Mesendoderm (in vitro differentiated cells): ENCODE data around the gene CCDC51.

Source experiments
- DNase-seq: peaks from one replicate; pipeline ENCODE4 v3.0.0; 2013
- H2AK5ac ChIP-seq: 2 replicates; pipeline ENCODE4 v1.6.1; 2013; ENCODE audit warnings: low read length, inconsistent platforms
- H2BK120ac ChIP-seq: 2 replicates; pipeline ENCODE4 v1.6.1; 2013; ENCODE audit warnings: low read depth, mild to moderate bottlenecking, low read length, moderate library complexity, mixed read lengths
- H2BK15ac ChIP-seq: replicated peaks from 2 replicates; pipeline ENCODE4 v1.6.1; 2013; ENCODE audit warnings: low read depth, mild to moderate bottlenecking, moderate library complexity
- H2BK5ac ChIP-seq: 2 replicates; pipeline ENCODE4 v1.6.1; 2013; ENCODE audit warnings: low read length, inconsistent platforms
- H3K18ac ChIP-seq: 2 replicates; pipeline ENCODE4 v1.6.1; 2013; ENCODE audit warnings: mild to moderate bottlenecking, low read length, mixed read lengths
- H3K23ac ChIP-seq: one replicate; pipeline ENCODE4 v1.6.1; 2013; ENCODE audit warnings: low read length
- H3K27ac ChIP-seq: 2 replicates; pipeline ENCODE4 v1.5.1; 2013; ENCODE audit warnings: low read depth, mild to moderate bottlenecking, inconsistent platforms, low read length, moderate library complexity
- H3K27me3 ChIP-seq: 2 replicates; pipeline ENCODE4 v1.6.1; 2013; ENCODE audit warnings: low read length, control low read depth, mild to moderate bottlenecking, inconsistent platforms; ENCODE audit not compliant: insufficient read depth, poor library complexity
- H3K36me3 ChIP-seq: 2 replicates; pipeline ENCODE4 v1.6.1; 2013; ENCODE audit warnings: low read length, inconsistent platforms; ENCODE audit not compliant: control insufficient read depth, insufficient read depth
- H3K4ac ChIP-seq: one replicate; pipeline ENCODE4 v1.6.1; 2013; ENCODE audit warnings: low read depth, mild to moderate bottlenecking, low read length, moderate library complexity
- H3K4me1 ChIP-seq: 2 replicates; pipeline ENCODE4 v1.6.1; 2013; ENCODE audit warnings: low read depth, low read length, inconsistent platforms; ENCODE audit not compliant: control insufficient read depth
- H3K4me2 ChIP-seq: 2 replicates; pipeline ENCODE4 v1.6.1; 2013; ENCODE audit warnings: low read length
- H3K4me3 ChIP-seq: 2 replicates; pipeline ENCODE4 v1.5.1; 2013; ENCODE audit warnings: mild to moderate bottlenecking, low read length
- H3K56ac ChIP-seq: one replicate; pipeline ENCODE4 v1.6.1; 2013; ENCODE audit warnings: low read length
- H3K79me1 ChIP-seq: 2 replicates; pipeline ENCODE4 v1.6.1; 2013; ENCODE audit warnings: low read length, inconsistent platforms
- H3K79me2 ChIP-seq: 2 replicates; pipeline ENCODE4 v1.6.1; 2013; ENCODE audit warnings: mild to moderate bottlenecking, low read length; ENCODE audit not compliant: control insufficient read depth, insufficient read depth
- H3K9ac ChIP-seq: 2 replicates; pipeline ENCODE4 v1.6.1; 2013; ENCODE audit warnings: low read length, inconsistent platforms
- H4K5ac ChIP-seq: one replicate; pipeline ENCODE4 v1.6.1; 2013; ENCODE audit warnings: low read length
- H4K8ac ChIP-seq: one replicate; pipeline ENCODE4 v1.6.1; 2013; ENCODE audit warnings: low read depth, mild to moderate bottlenecking, control low read depth, low read length, moderate library complexity
- WGBS: extraction: QIAGEN DNeasy Blood & Tissue Kit; methylation state at CpG from one replicate; pipeline ENCODE4 v1.1.7; 2013; ENCODE audit warnings: low lambda C conversion rate, missing lambda C conversion rate; ENCODE audit not compliant: insufficient coverage; ENCODE audit errors: extremely low coverage; 5-methylcytosine and 5-hydroxymethylcytosine counted together

The CCDC51 gene

GRCh38 chr3:48435223-48435595 lies 4.7 kb downstream of the CCDC51 start:
- no peaks in the 10 kb centered on the region for H3K27me3 ChIP-seq
- no peak overlapping the region for H4K5ac ChIP-seq
- H2BK5ac ChIP-seq: no peak overlapping the region
- DNase-seq: no peak
- H3K4me1 ChIP-seq: peaks cover 2% of the 10 kb centered on the region
- no peak overlapping the region for H4K8ac ChIP-seq
- no peak overlapping the region for H3K4me3 ChIP-seq
- no peak overlapping the region for H3K23ac ChIP-seq
- no peak overlapping the region for H3K18ac ChIP-seq
- H3K4ac ChIP-seq: no peak overlapping the region
- WGBS: no CpG with 5 or more reads among the region's 4 CpGs
- H3K4me2 ChIP-seq: no peak overlapping the region
- H3K36me3 ChIP-seq: peaks cover 10% of the 10 kb centered on the region
- no peak overlapping the region for H2BK15ac ChIP-seq
- H3K56ac ChIP-seq: no peak overlapping the region
- H3K79me2 ChIP-seq: peaks cover 3% of the 10 kb centered on the region
- peak overlapping the region; percentile 26 for H3K9ac ChIP-seq
- H2AK5ac ChIP-seq: no peak overlapping the region
- peaks cover 11% of the 10 kb centered on the region for H3K79me1 ChIP-seq
- no peak overlapping the region for H3K27ac ChIP-seq
- no peak overlapping the region for H2BK120ac ChIP-seq

- H3K4ac ChIP-seq: no peak overlapping the region
- peaks cover 10% of the 10 kb centered on the region for H3K36me3 ChIP-seq
- no peak overlapping the region for H2BK15ac ChIP-seq
- no peak overlapping the region for H3K27ac ChIP-seq
- peaks cover 11% of the 10 kb centered on the region for H3K79me1 ChIP-seq
- H2BK5ac ChIP-seq: no peak overlapping the region
- peaks cover 2% of the 10 kb centered on the region for H3K4me1 ChIP-seq
- H2BK120ac ChIP-seq: no peak overlapping the region
- no peak overlapping the region for H3K23ac ChIP-seq
- no peak overlapping the region for H3K4me2 ChIP-seq
- no CpG with 5 or more reads among the region's 15 CpGs for WGBS
- H3K4me3 ChIP-seq: no peak overlapping the region
- H3K27me3 ChIP-seq: no peaks in the 10 kb centered on the region
- peaks cover 2% of the 10 kb centered on the region for H3K79me2 ChIP-seq
- no peak overlapping the region for H2AK5ac ChIP-seq
- no peak overlapping the region for H3K56ac ChIP-seq
- DNase-seq: no peak
- H4K5ac ChIP-seq: no peak overlapping the region
- H4K8ac ChIP-seq: no peak overlapping the region
- H3K9ac ChIP-seq: no peak overlapping the region
- H3K18ac ChIP-seq: no peak overlapping the region
Observed at GRCh38 chr3:48434591-48435222, 5.2 kb downstream of the CCDC51 start.

GRCh38 chr3:48433472-48434118 lies 6.3 kb downstream of the CCDC51 start:
- Histone ChIP-seq H3K36me3 (peaks cover 10% of the 10 kb centered on the region), H3K4me2 (no peak overlapping the region), H3K18ac (no peak overlapping the region), H3K79me2 (peaks cover under 1% of the 10 kb centered on the region), H3K27ac (no peak overlapping the region), H2AK5ac (no peak overlapping the region), H2BK5ac (no peak overlapping the region), H3K23ac (no peak overlapping the region), H3K79me1 (peaks cover 6% of the 10 kb centered on the region), H3K4me3 (no peak overlapping the region), H3K56ac (no peak overlapping the region), H4K5ac (no peak overlapping the region), H3K4me1 (peaks cover 2% of the 10 kb centered on the region), H2BK120ac (no peak overlapping the region), H3K27me3 (no peaks in the 10 kb centered on the region), H3K9ac (no peak overlapping the region), H2BK15ac (no peak overlapping the region), H3K4ac (no peak overlapping the region), H4K8ac (no peak overlapping the region)
- no CpG with 5 or more reads among the region's 12 CpGs for WGBS
- DNase-seq: no peak

GRCh38 chr3:48432411-48433371 lies 7.2 kb downstream of the CCDC51 start:
- DNase-seq: peak; percentile 93
- H2AK5ac ChIP-seq: no peak overlapping the region

GRCh38 chr3:48431224-48432029 lies 8.5 kb downstream of the CCDC51 start:
- Histone ChIP-seq H3K27ac (no peak overlapping the region), H3K79me1 (peaks cover 20% of the 10 kb centered on the region), H2AK5ac (no peak overlapping the region), H4K5ac (no peak overlapping the region), H2BK15ac (no peak overlapping the region), H3K36me3 (peaks cover 10% of the 10 kb centered on the region), H3K23ac (no peak overlapping the region), H3K4me2 (no peak overlapping the region), H3K56ac (no peak overlapping the region), H3K27me3 (no peaks in the 10 kb centered on the region), H3K4me1 (peaks cover 10% of the 10 kb centered on the region), H2BK5ac (no peak overlapping the region), H2BK120ac (no peak overlapping the region), H3K4me3 (no peak overlapping the region), H3K4ac (no peak overlapping the region), H3K79me2 (peaks cover 22% of the 10 kb centered on the region), H3K18ac (no peak overlapping the region), H4K8ac (no peak overlapping the region), H3K9ac (no peak overlapping the region)
- no peak for DNase-seq
- WGBS: no CpG with 5 or more reads among the region's 8 CpGs

More at GRCh38 chr3:48432411-48433371, 7.2 kb downstream of the CCDC51 start:
- peaks cover 14% of the 10 kb centered on the region for H3K79me1 ChIP-seq
- H3K9ac ChIP-seq: no peak overlapping the region
- WGBS: no CpG with 5 or more reads among the region's 16 CpGs
- no peak overlapping the region for H3K18ac ChIP-seq
- no peak overlapping the region for H4K5ac ChIP-seq
- H3K36me3 ChIP-seq: peaks cover 10% of the 10 kb centered on the region
- no peak overlapping the region for H3K4ac ChIP-seq
- no peak overlapping the region for H2BK15ac ChIP-seq
- H2BK5ac ChIP-seq: no peak overlapping the region
- H3K27me3 ChIP-seq: no peaks in the 10 kb centered on the region
- H3K4me1 ChIP-seq: peaks cover 8% of the 10 kb centered on the region
- H3K4me3 ChIP-seq: no peak overlapping the region
- H2BK120ac ChIP-seq: no peak overlapping the region
- H4K8ac ChIP-seq: no peak overlapping the region
- H3K23ac ChIP-seq: no peak overlapping the region
- peaks cover 9% of the 10 kb centered on the region for H3K79me2 ChIP-seq
- H3K27ac ChIP-seq: no peak overlapping the region
- H3K4me2 ChIP-seq: no peak overlapping the region
- H3K56ac ChIP-seq: peak overlapping the region; percentile 46
